H1 (cell line): ENCODE measurements around the gene BRCA2.

ENCODE experiments used
- POLR2AphosphoS5 ChIP-seq: IDR thresholded peaks from 2 replicates; pipeline ENCODE4 v1.6.1; 2011; ENCODE audit warnings: low read depth, low read length
- SUZ12 ChIP-seq: fragments of 200-600 bp; sonication (generic); IDR thresholded peaks from 2 replicates; pipeline ENCODE4 v1.6.1; 2012; ENCODE audit warnings: mild to moderate bottlenecking, inconsistent platforms, low read length, moderate library complexity, mixed read lengths

DNA sequence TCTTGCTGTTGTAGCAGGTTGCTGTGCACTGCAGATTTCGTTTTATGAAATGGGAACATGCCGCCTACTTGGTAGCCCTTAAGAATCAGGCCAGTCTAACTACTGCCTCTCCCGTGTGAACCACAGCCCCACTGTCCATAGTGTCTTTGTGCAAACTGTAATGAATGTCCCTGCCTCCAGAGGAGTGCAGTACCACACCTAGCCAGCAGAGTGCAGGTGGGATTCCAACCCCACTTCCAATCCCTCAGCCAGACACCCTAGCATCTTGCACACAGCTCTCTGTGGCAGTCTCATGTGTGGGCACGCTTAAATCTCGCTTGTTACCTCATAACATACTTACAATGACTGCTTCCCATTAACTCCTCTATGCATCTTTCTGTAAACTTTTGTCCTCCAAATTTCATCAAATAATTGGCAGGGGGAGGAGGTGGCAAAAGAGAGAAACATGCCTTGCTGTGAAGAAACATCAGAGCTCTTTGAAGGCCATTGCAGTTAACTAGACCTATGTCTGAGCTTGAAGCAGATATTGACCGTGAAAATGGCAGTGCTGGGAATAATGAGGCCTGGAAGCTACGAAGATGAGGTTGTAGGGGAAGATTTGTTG, 47.4 kb upstream of the BRCA2 start:
- TF ChIP-seq POLR2AphosphoS5 (no peak), SUZ12 (no peak)
